ENCODE data around the gene AGBL3. TPM values are rescaled to one million over a fixed set of nuclear protein-coding genes. Genes with fewer than 3 reads are reported as not detected.
A peak's percentile ranks its signal among the peaks of the same experiment; 100 is the strongest.

The AGBL3 gene
- polyA plus RNA-seq, 2 of the 4 experiments (the other 2 are of a cell fraction) = 2.2 to 4.3 TPM

- no peaks in the 10 kb centered on the region for H3K9me3 ChIP-seq
- no peak overlapping the region for H3K4me3 ChIP-seq
- TF ChIP-seq HDAC2 (IDR thresholded peaks at IDR 0.05) = no peak
- no peak for TF ChIP-seq PBX3 (IDR thresholded peaks at IDR 0.05)
- no peak for TF ChIP-seq BHLHE40 (IDR thresholded peaks at IDR 0.05; ENCODE audit: low read depth, low read length)
- no peak for TF ChIP-seq USF2 (IDR thresholded peaks at IDR 0.05)
- no peak overlapping the region for H3K27ac ChIP-seq
- no peak overlapping the region for H3K4me2 ChIP-seq
- FAIRE-seq = no peak
- ATAC-seq = no peak
- DNase-seq (ENCODE audit: low read depth in 1 of 2, low spot score in 1 of 2) = no peak
- CTCF ChIA-PET = interaction anchor here (1.1 kb wide), 1 partner anchor 12 kb away, joined by 3 read pairs; no protein-coding TSS in a partner anchor
- WGBS (ENCODE audit: missing lambda C conversion rate) = 98% methylated on average over 3 of the region's 3 CpGs
- peaks cover 16% of the 10 kb centered on the region for H3K4me1 ChIP-seq
- POLR2A ChIA-PET = no interaction called here
These were observed 12.8 kb downstream of the AGBL3 start for GRCh38 chr7:134999136-134999535.

GRCh38 chr7:135001390-135002165, 15.3 kb downstream of the AGBL3 start:
- TF ChIP-seq JUNB (IDR thresholded peaks at IDR 0.05) (peak; percentile 38; the same call in 1 of the 2 replicates), HES2 (IDR thresholded peaks at IDR 0.05) (peak; percentile 26; the same call in 1 of the 2 replicates), POLR2A (IDR thresholded peaks at IDR 0.05; ENCODE audit: low read length) (no peak), CEBPB (IDR thresholded peaks at IDR 0.05) (peak; percentile 25 to 75; a peak in 2 of 4 replicates), EP300 (IDR thresholded peaks at IDR 0.05) (peak; percentile 44 to 45; a peak in 1 of 5 replicates)
- H3K9me3 ChIP-seq = no peaks in the 10 kb centered on the region
- peak overlapping the region; percentile 49 for H3K4me2 ChIP-seq
- ATAC-seq (no peak), FAIRE-seq (no peak), DNase-seq (ENCODE audit: low read depth in 1 of 2, low spot score in 1 of 2) (peak in 1 of 2 experiments; percentile 20)
- CTCF ChIA-PET = interaction anchor here (1.3 kb wide), 2 partner anchors 14 to 15 kb away, joined by 3 to 5 read pairs; partner anchors contain the start of gene AGBL3
- POLR2A ChIA-PET = interaction anchor here (0.8 kb wide), 1 partner anchor 15 kb away, joined by 3 read pairs; the partner anchor contains the start of gene AGBL3
- 15% methylated on average over 1 of the region's 1 CpG for WGBS (ENCODE audit: missing lambda C conversion rate)
- H3K4me3 ChIP-seq = no peak overlapping the region
- peaks cover 16% of the 10 kb centered on the region for H3K4me1 ChIP-seq
- peak overlapping the region; percentile 40 to 41; a peak in 5 of 6 replicates for H3K27ac ChIP-seq

GRCh38 chr7:135012229-135012628, 25.9 kb downstream of the AGBL3 start:
- FAIRE-seq (no peak), DNase-seq (ENCODE audit: low read depth in 1 of 2, low spot score in 1 of 2) (no peak), ATAC-seq (no peak)
- POLR2A ChIA-PET = no interaction called here
- Histone ChIP-seq H3K27ac (no peak overlapping the region), H3K4me3 (no peak overlapping the region), H3K9me3 (no peaks in the 10 kb centered on the region), H3K4me2 (no peak overlapping the region), H3K4me1 (no peaks in the 10 kb centered on the region)
- TF ChIP-seq BCL3 (IDR thresholded peaks at IDR 0.05) = no peak
- no peak for TF ChIP-seq RFX5 (IDR thresholded peaks at IDR 0.05)
- no peak for TF ChIP-seq MAZ (IDR thresholded peaks at IDR 0.05; ENCODE audit: borderline replicate concordance, low read depth, low read length)
- TF ChIP-seq BHLHE40 (IDR thresholded peaks at IDR 0.05; ENCODE audit: low read depth, low read length) = no peak
- no peak for TF ChIP-seq NPAS2 (CRISPR knock-in tag; IDR thresholded peaks at IDR 0.05; ENCODE audit: borderline replicate concordance)
- no peak for TF ChIP-seq POLR2AphosphoS2 (conservative IDR thresholded peaks at IDR 0.05; ENCODE audit: low read length)
- TF ChIP-seq CHD2 (IDR thresholded peaks at IDR 0.05; ENCODE audit: low read length, partially characterized antibody) = no peak
- CTCF ChIA-PET = no interaction called here

- ChIA-PET CTCF (interaction anchor here (0.8 kb wide), 1 partner anchor 19 kb away, joined by 3 read pairs; no protein-coding TSS in a partner anchor), POLR2A (no interaction called here)
- 0% methylated on average over 1 of the region's 2 CpGs for WGBS (ENCODE audit: missing lambda C conversion rate)
- H3K9me3 ChIP-seq = no peaks in the 10 kb centered on the region; the same call in 2 of the 3 replicates
- TF ChIP-seq CHD4 (IDR thresholded peaks at IDR 0.05; ENCODE audit: borderline replicate concordance) = no peak
- TF ChIP-seq ELK1 (IDR thresholded peaks at IDR 0.05; ENCODE audit: low read depth, low read length) = no peak
- no peak for TF ChIP-seq RCOR1 (IDR thresholded peaks at IDR 0.05; ENCODE audit: low read depth, low read length)
- TF ChIP-seq E2F6 (IDR thresholded peaks at IDR 0.05; ENCODE audit: borderline replicate concordance, low read depth) = no peak
- TF ChIP-seq BHLHE40 (IDR thresholded peaks at IDR 0.05; ENCODE audit: low read depth, low read length) = no peak
- no peak for TF ChIP-seq JUN (IDR thresholded peaks at IDR 0.05)
- no peak for TF ChIP-seq HEYL (CRISPR knock-in tag; IDR thresholded peaks at IDR 0.05)
- no peak for TF ChIP-seq RFX5 (IDR thresholded peaks at IDR 0.05)
- no peak for TF ChIP-seq FOXS1 (CRISPR knock-in tag; IDR thresholded peaks at IDR 0.05)
- TF ChIP-seq CBX8 (IDR thresholded peaks at IDR 0.05) = no peak
- TF ChIP-seq TFCP2L1 (CRISPR knock-in tag; IDR thresholded peaks at IDR 0.05) = no peak
- no peak overlapping the region for H3K27ac ChIP-seq
- no peaks in the 10 kb centered on the region for H3K4me1 ChIP-seq
- FAIRE-seq = no peak
- no peak overlapping the region for H3K4me3 ChIP-seq
- DNase-seq (ENCODE audit: low read depth in 1 of 2, low spot score in 1 of 2) = no peak
- H3K4me2 ChIP-seq = no peak overlapping the region
- no peak for ATAC-seq
These were observed 37.3 kb downstream of the AGBL3 start for GRCh38 chr7:135023622-135024021.
